ENCODE data around the gene EIF2B5.
"Not testable (repeated sequence)": the region's sequence is repeated elsewhere in the genome, so short reads cannot be mapped to it uniquely, and the experiment has no call there.

The EIF2B5 gene

DNA sequence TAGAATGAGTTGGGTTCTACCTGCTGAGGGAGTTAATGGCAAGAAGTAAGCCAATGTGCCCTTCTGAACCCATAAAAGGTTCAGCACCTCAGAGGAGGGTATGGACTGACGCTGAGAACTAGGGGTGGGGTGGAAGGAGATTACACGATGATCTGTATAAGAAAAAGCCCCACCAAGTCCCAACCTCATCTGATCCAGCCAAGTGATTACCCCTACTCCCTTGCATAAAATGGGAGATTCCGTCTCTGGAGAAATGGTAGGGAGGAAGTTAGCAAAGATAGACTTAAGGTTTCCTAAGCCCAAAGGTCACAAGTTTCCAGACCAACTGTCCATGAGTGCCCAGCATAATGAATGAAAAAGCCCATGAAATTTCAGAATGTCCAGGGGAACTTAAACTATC is 12.9 kb downstream of the EIF2B5 start:
- no peak for DNase-seq

GRCh38 chr3:184149123-184149522 is 14.0 kb downstream of the EIF2B5 start:
- DNase-seq = no peak

- not testable (repeated sequence) for DNase-seq
Observed at GRCh38 chr3:184149770-184150169, 14.6 kb downstream of the EIF2B5 start.

GRCh38 chr3:184154885-184155643 is 19.9 kb downstream of the EIF2B5 start, which contains the start of gene DVL3:
TSS of gene DVL3 (plus strand) at chr3:184155377. CDS start at chr3:184155636, 259 bp downstream.
- peak; percentile 78 for DNase-seq

DNA sequence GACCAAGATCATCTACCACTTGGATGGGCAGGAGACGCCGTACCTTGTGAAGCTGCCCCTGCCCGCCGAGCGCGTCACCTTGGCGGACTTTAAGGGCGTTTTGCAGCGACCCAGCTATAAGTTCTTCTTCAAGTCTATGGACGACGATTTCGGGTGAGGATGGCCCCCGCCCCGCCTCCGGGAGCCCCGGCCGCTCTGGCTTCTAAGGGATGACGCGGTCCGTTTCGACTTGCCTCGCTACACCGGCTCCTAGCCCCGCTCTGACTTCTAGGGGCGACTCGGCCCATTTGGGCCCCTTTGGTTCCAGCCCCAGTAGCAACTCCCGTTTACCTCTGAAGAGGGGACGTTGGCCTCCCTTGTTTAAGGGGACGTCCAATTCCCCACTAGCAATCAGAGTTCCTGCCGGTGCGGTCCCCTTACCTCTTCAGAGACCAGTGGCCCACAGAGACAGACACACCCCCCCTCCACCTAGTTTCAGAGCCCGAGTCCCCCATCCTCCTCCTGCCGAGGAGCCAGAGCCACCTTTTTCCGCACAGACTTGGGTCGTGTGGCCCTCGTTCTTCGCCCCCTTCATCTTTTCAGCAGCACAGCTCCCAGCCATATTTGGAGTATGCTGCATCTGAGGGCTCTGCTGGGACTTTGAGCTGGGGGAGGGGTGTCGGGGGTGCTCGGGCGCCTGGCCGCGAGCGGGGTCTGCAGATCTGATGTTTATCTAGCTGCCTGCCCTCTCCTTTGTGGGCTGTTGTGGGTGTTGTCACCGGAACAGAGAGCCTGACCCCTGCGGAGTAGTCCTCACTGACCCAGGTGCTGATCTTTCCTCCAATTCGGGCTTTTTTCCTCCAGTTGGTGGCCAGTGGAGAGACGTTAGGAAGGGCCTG is 20.7 kb downstream of the EIF2B5 start:
- no peak for DNase-seq

DNA sequence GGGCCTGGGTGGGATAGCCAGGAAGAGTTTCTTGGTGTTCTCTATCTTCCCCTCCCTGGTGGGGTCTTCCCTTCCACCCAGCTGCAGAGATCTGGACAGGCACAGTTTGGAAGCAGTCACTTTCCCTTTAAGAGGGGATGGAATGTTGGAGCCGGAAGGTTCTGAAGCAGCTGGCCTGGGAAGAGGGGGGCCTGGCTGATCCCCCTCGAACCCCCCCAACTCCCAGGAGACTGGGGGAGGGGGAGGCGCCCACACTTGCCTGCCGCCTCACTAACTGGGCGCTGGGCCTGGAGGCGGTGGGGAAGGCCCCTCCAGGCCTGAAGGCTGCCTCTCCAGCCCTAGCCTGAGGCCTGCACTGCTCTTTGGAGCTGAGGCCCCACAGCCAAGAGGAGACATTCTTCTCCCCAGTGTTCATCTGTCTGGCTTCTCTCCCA is 21.4 kb downstream of the EIF2B5 start:
- no peak for DNase-seq

- DNase-seq = no peak
Observed at GRCh38 chr3:184157206-184157605, 22.0 kb downstream of the EIF2B5 start.

DNA sequence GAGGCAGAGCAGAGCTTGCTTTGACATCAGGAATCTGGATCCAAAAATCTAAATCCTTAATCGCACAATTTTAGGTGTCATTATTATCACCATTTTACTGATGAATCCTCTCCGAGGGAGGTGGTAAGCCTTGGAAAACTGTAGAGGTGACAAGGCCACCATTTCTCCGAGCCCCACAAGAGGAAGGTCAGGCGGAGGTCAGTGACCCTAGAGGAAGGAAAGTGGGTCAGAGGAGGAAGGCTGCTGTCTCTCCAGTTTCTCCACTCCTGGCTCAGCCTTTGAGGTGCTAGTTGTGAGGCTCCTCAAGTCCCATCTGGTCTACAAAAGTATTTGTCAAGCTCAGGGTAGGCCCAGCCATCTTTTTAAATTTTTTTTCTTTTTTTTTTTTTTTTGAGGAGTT is 23.2 kb downstream of the EIF2B5 start:
- no peak for DNase-seq

DNA sequence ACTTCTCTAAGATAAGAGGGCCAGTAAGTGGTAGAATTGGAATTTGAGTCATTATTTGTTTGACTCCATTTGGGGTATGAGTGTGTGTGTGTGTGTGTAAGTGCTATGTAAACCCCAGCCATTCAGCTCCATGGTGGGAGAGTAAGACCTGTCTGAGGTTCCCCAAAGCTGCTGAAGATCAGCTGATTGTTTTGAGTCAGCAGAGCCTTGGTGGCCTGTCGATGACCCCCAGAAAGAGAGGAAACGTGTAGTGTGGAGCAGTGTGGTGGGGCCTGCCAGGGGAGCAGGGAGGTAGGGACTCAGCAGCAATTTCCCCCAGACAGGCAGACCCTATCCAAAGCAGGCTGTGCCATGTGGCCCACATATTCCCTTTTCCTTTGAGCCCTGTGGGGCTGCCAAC is 25.3 kb downstream of the EIF2B5 start:
- no peak for DNase-seq

GRCh38 chr3:184162571-184163070 is 27.5 kb downstream of the EIF2B5 start:
- DNase-seq = not testable (repeated sequence)

DNA sequence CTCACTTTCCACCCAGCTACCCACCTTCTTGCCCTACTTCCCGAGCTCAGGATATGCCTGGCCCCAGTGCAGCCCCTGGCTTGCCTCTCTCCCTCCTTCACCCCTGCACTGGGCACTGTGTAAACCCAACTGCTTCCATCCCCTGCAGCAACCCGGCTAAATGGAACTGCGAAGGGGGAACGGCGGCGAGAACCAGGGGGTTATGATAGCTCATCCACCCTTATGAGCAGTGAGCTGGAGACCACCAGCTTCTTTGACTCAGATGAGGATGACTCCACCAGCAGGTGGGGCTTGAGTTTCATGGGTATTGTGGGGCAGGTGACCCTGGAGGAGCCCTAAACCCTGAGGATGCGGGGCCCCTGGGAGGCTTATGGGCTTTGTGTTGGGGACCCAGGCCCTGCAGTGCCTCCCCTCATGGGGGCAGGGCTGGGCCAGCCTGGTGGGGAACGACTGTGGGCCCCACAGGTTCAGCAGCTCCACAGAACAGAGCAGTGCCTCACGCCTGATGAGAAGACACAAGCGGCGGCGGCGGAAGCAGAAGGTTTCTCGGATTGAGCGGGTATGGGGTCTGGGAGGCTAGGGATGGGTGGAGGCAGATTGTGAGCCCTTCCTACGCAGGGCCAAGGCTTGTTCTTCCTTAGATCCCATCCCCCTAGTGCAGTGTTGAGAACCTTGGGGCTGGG is 29.6 kb downstream of the EIF2B5 start:
- no peak for DNase-seq

DNA sequence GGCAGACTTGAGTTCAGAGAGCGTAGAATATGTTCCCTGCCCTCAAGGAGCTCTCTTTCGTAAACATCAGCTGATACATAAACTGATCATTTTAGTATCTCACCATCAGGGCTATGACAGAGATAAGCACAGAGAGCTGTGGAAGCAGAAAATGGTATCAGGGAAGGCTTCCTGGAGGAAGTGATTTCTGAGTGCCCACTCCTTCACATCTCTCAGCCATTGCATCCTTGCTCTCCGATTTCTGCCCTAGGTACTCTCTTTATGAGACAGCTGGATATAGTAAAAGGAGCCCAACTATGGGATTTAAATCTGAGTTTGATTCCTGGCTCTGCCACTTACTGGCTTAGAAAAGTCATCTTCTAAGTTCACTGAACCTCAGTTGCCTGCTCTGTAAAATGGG is 30.4 kb downstream of the EIF2B5 start:
- no peak for DNase-seq

- DNase-seq = no peak
Observed at GRCh38 chr3:184166671-184167070, 31.5 kb downstream of the EIF2B5 start.

GRCh38 chr3:184167786-184168185 is 32.6 kb downstream of the EIF2B5 start:
- DNase-seq = no peak

GRCh38 chr3:184168363-184169120 is 33.4 kb downstream of the EIF2B5 start:
- no peak for DNase-seq

DNA sequence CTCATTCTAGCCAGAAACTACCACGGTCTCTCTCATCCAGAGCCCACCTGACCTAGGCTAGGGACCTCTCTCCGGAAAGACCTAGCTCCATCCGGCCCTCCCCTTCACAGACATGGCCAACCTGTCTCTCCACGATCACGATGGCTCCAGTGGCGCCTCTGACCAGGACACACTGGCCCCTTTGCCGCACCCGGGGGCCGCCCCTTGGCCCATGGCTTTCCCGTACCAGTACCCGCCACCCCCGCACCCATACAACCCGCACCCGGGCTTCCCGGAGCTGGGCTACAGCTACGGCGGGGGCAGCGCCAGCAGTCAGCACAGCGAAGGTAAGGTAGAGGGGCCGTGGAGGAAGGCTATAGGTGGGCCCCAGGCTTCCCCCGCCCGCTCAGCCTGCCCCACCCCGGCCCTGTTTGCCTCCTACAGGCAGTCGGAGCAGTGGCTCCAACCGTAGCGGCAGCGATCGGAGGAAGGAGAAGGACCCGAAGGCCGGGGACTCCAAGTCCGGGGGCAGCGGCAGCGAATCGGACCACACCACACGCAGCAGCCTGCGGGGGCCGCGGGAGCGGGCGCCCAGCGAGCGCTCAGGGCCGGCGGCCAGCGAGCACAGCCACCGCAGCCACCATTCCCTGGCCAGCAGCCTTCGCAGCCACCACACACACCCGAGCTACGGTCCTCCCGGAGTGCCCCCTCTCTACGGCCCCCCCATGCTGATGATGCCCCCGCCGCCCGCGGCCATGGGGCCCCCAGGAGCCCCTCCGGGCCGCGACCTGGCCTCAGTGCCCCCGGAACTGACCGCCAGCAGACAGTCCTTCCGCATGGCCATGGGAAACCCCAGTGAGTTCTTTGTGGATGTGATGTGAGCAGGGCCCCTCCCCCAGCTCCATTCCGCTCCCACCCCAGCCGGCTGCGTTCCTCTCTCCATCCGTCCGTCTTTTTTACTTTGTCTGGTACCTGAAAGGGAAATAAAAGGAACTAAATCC is 35.0 kb downstream of the EIF2B5 start:
- DNase-seq = no peak

GRCh38 chr3:184171562-184171961 is 36.4 kb downstream of the EIF2B5 start:
- no peak for DNase-seq

DNA sequence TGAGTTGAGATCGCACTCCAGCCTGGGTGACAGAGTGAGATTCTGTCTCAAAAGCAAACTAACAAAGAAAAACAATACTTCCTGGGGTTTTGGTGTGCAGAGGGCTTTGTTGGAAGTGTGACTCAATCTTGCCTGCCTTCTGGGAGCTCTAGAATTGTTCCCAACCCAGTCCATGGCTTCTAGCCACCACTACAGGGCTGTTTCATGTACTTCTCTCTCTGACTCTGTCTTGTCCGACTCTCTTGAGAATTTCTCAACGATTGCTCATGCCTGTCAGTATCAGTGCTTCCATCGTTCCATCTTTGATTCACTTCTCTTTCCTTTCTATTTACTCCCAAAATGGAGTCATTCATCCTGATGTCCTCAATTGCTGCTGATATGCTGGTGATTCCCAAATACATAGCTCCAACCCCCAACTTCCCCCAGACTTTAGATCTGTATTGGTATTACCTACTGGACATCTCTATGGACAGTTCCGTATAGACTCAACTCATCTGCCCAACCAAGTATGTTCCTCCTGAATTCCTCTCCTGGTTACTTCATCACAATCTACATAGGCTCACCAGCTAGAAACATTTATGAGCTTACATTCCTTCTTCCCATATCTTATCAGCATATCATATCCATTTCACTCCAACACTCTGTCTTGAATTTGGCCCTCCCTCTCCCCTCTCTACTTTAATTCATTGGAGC is 37.7 kb downstream of the EIF2B5 start:
- no peak for DNase-seq

GRCh38 chr3:184173374-184173722 is 38.2 kb downstream of the EIF2B5 start:
- DNase-seq = no peak

DNA sequence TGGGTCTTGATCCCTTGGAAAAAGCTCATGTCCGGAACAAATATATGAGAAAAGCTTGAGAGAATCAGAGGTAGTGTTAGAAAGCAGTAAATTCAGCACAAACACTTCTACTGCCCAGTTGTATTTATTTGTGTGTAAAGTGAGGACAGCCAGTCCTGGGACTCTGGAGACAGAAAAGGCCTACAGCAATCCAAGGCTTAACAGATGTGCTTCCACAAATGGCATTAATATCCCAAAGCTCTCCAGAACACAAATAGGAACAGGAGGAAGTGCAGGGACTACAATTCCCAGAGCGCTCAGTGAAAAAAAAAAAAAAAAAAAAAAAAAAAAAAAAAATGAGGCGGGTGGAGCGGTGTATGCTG is 39.1 kb downstream of the EIF2B5 start:
- no peak for DNase-seq
